Astrocyte (in vitro differentiated cells and primary cell): ENCODE results near the gene LIPC.

Experiments used
- CTCF ChIP-seq: IDR thresholded peaks from 2 replicates; pipeline ENCODE4 v1.5.1; 2011; ENCODE audit warnings: low read depth, mild to moderate bottlenecking, inconsistent platforms, low read length, moderate library complexity; ENCODE audit not compliant: insufficient read depth
- EZH2 ChIP-seq: IDR thresholded peaks from 2 replicates; pipeline ENCODE4 v1.6.1; 2012; ENCODE audit warnings: mild to moderate bottlenecking, low read length, inconsistent platforms; ENCODE audit not compliant: insufficient read depth

- TF ChIP-seq EZH2: no peak
- no peak for TF ChIP-seq CTCF
These were observed 89.1 kb downstream of the LIPC start for GRCh38 chr15:58520936-58521292.
